PC-3 (cell line): ENCODE results near the gene NINJ2. TPM values are rescaled to one million over a fixed set of nuclear protein-coding genes. Genes with fewer than 3 reads are reported as not detected.

Experiments
- ATAC-seq: fragments of 200-7000 bp; cut with Tn5 transposase; 2 replicates; pipeline ENCODE4 v1.9.1; 2020; ENCODE audit warnings: mild to moderate bottlenecking, moderate library complexity
- BruUV-seq: library from RNA; stranded (reverse); fragments of 400-500 nt; replicated peaks from 2 replicates; lab custom pipeline; 2021; lab: Mats Ljungman, UMichigan
- CTCF ChIA-PET: fragments of 300-600 bp; sonication (Branson Sonifier 250); formaldehyde crosslinking; loops from one replicate; lab custom pipeline; 2022; ENCODE audit warnings: antibody characterized with exemption; lab: Charles Lee
- POLR2A ChIA-PET: fragments of 300-600 bp; sonication (Branson Sonifier 250); formaldehyde crosslinking; loops from one replicate; lab custom pipeline; 2022; ENCODE audit warnings: antibody characterized with exemption; ENCODE audit not compliant: unreplicated experiment; lab: Charles Lee
- DNase-seq: peaks from one replicate; pipeline ENCODE4 v3.0.0-alpha.2; 2015
- H2AFZ ChIP-seq: fragments of 300-600 bp; sonication (generic); 2 replicates; pipeline ENCODE4 v1.6.0; 2016; ENCODE audit warnings: antibody characterized with exemption, low read length
- H3F3A ChIP-seq: fragments of 300-600 bp; sonication (generic); one replicate; pipeline ENCODE4 v1.6.0; 2017; ENCODE audit warnings: antibody characterized with exemption, low read length, control low read depth, mild to moderate bottlenecking; ENCODE audit not compliant: unreplicated experiment
- H3K27ac ChIP-seq: fragments of 300-600 bp; sonication (generic); 2 replicates; pipeline ENCODE4 v1.5.1; 2016; ENCODE audit warnings: mild to moderate bottlenecking, low read length
- H3K27me3 ChIP-seq: fragments of 300-600 bp; sonication (generic); 2 replicates; pipeline ENCODE4 v1.6.1; 2016; ENCODE audit warnings: low read length, mixed read lengths
- H3K36me3 ChIP-seq: fragments of 300-600 bp; sonication (generic); 2 replicates; pipeline ENCODE4 v1.6.1; 2016; ENCODE audit warnings: low read depth, mixed run types, low read length, mixed read lengths
- H3K4me1 ChIP-seq: fragments of 300-600 bp; sonication (generic); 2 replicates; pipeline ENCODE4 v1.5.1; 2016; ENCODE audit warnings: low read length; ENCODE audit not compliant: insufficient read depth
- H3K4me2 ChIP-seq: fragments of 300-600 bp; sonication (generic); 2 replicates; pipeline ENCODE4 v1.6.0; 2016; ENCODE audit warnings: low read length
- H3K4me3 ChIP-seq: fragments of 300-600 bp; sonication (generic); 2 replicates; pipeline ENCODE4 v1.5.1; 2016; ENCODE audit warnings: mild to moderate bottlenecking, low read length, mixed read lengths
- H3K79me2 ChIP-seq: fragments of 300-600 bp; sonication (generic); 2 replicates; pipeline ENCODE4 v1.6.1; 2017; ENCODE audit warnings: low read length, mixed read lengths
- H3K9ac ChIP-seq: fragments of 300-600 bp; sonication (generic); 2 replicates; pipeline ENCODE4 v1.6.0; 2016; ENCODE audit warnings: mild to moderate bottlenecking, low read length
- H3K9me2 ChIP-seq: fragments of 300-600 bp; sonication (generic); replicated peaks from 2 replicates; pipeline ENCODE4 v1.6.1; 2016; ENCODE audit warnings: mixed run types, low read length, mixed read lengths
- H3K9me3 ChIP-seq: fragments of 300-600 bp; sonication (generic); 2 replicates; pipeline ENCODE4 v1.6.1; 2016; ENCODE audit warnings: low read length, mixed read lengths
- H4K20me1 ChIP-seq: fragments of 300-600 bp; sonication (generic); 2 replicates; pipeline ENCODE4 v1.6.1; 2016; ENCODE audit warnings: low read length, mixed read lengths
- CTCF ChIP-seq: fragments of 300-600 bp; sonication (generic); conservative IDR thresholded peaks from 2 replicates; pipeline ENCODE4 v1.5.1; 2017; ENCODE audit warnings: antibody characterized with exemption, low read depth, mild to moderate bottlenecking, low read length
- EZH2 ChIP-seq: fragments of 300-600 bp; sonication (generic); IDR thresholded peaks from one replicate; pipeline ENCODE4 v1.6.1; 2017; ENCODE audit warnings: antibody characterized with exemption, mild to moderate bottlenecking, low read length; ENCODE audit not compliant: unreplicated experiment
- EZH2phosphoT487 ChIP-seq: fragments of 300-600 bp; sonication (generic); IDR thresholded peaks from 2 replicates; pipeline ENCODE4 v1.6.1; 2018; ENCODE audit warnings: mild to moderate bottlenecking, antibody characterized with exemption, low read length, borderline replicate concordance
- intact Hi-C: fragments of 100-400 bp; cut with micrococcal nuclease; formaldehyde crosslinking; loops from 2 replicates; pipeline ENCODE4 v1.9.0; 2023
- total RNA-seq: library from RNA; depleted of rRNA; stranded (reverse); fragments of >200 nt; gene quantifications from 2 replicates; pipeline ENCODE4 v1.2.3, GENCODE V29; 2014

NINJ2 gene
- total RNA-seq, 1 experiment from 2014 or later, result not detected

DNA sequence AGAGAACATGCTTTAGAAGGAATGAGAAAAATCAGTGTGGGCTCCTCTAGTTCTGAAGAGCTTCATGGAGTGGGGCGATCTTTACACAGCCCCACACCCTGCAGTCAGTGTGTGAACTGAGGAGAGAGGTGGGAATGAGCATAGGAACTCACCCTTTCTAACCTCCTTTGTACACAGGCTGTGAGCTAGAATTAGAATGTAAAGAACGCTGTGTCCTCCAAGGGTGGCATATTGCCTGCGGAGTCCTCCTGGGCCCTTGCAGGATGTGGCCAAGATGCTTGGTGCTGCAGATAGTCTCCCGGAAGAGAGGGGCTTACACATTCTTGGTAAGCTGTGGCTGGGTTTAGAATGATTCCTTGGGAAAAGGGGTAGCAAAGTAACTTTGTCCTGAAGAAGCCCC is 43.9 kb downstream of the NINJ2 start:
- TF ChIP-seq EZH2phosphoT487, result no peak
- no peak for TF ChIP-seq EZH2
- TF ChIP-seq CTCF, result no peak
- H3K36me3 ChIP-seq, result no peaks in the 10 kb centered on the region
- no peak for DNase-seq
- H3K27ac ChIP-seq, result no peak overlapping the region
- ChIA-PET POLR2A (no interaction called here), CTCF (no interaction called here)
- intact Hi-C loops, result no loop called here
- H2AFZ ChIP-seq, result no peak overlapping the region
- no peaks in the 10 kb centered on the region for H4K20me1 ChIP-seq
- H3F3A ChIP-seq, result no peaks in the 10 kb centered on the region
- no peak overlapping the region for H3K9ac ChIP-seq
- H3K4me1 ChIP-seq, result no peaks in the 10 kb centered on the region
- no peak overlapping the region for H3K4me2 ChIP-seq
- H3K9me2 ChIP-seq, result no peaks in the 10 kb centered on the region
- no peak overlapping the region for H3K4me3 ChIP-seq
- H3K79me2 ChIP-seq, result no peaks in the 10 kb centered on the region
- BruUV-seq, result no TSS peak
- no peaks in the 10 kb centered on the region for H3K27me3 ChIP-seq
- no peaks in the 10 kb centered on the region for H3K9me3 ChIP-seq
- ATAC-seq, result no peak

GRCh38 chr12:618605-619004 is 44.6 kb downstream of the NINJ2 start:
- Histone ChIP-seq H3K4me3 (no peak overlapping the region), H3F3A (no peaks in the 10 kb centered on the region), H3K27ac (no peak overlapping the region), H3K27me3 (no peaks in the 10 kb centered on the region), H4K20me1 (no peaks in the 10 kb centered on the region), H3K9ac (no peak overlapping the region), H3K9me2 (no peaks in the 10 kb centered on the region), H2AFZ (no peak overlapping the region), H3K79me2 (no peaks in the 10 kb centered on the region), H3K36me3 (no peaks in the 10 kb centered on the region), H3K4me1 (no peaks in the 10 kb centered on the region), H3K4me2 (no peak overlapping the region), H3K9me3 (no peaks in the 10 kb centered on the region)
- POLR2A ChIA-PET, result no interaction called here
- CTCF ChIA-PET, result no interaction called here
- BruUV-seq, result no TSS peak
- intact Hi-C loops, result no loop called here
- ATAC-seq, result no peak
- no peak for DNase-seq
- TF ChIP-seq EZH2 (no peak), EZH2phosphoT487 (no peak), CTCF (no peak)

DNA sequence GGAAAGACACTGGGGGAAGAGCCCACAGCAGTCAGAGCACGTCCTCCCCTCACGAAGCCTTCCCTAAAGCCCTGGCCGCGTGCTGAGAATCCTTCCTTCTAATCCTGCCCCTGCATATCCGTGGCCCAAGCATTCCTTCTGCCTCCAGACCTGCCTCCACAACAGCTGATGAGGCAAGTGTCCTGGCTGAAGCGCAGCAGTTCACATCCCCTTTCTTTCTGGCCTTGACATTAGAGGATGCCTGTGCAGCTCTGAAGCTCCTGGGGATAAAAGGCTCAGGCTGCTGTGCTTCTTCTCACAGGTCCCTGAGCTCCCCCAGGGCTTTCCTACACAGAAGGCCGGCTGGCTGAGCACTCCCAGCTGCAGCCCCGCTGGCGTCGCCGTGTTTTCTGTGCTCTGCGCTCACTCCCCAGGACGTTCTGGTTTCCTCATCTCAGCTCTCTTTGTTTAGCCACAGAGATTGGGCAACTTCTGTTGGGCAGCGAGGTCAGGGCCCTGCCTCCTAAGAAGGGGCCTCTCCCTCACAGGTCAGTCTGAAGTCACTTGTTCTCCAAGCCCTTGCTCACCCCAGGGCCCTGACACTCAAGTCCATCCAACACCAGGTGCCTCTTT is 45.8 kb downstream of the NINJ2 start:
- DNase-seq (no peak), ATAC-seq (no peak)
- H3K36me3 ChIP-seq, result no peaks in the 10 kb centered on the region
- no peaks in the 10 kb centered on the region for H3K79me2 ChIP-seq
- no peak overlapping the region for H3K27ac ChIP-seq
- no peaks in the 10 kb centered on the region for H3K27me3 ChIP-seq
- no peaks in the 10 kb centered on the region for H4K20me1 ChIP-seq
- H3K9me3 ChIP-seq, result no peaks in the 10 kb centered on the region
- no peak overlapping the region for H2AFZ ChIP-seq
- ChIA-PET POLR2A (no interaction called here), CTCF (interaction anchor here (0.6 kb wide), 1 partner anchor 132 kb away, joined by 4 read pairs; no protein-coding TSS in a partner anchor)
- no TSS peak for BruUV-seq
- no peak overlapping the region for H3K9ac ChIP-seq
- intact Hi-C loops, result no loop called here
- no peaks in the 10 kb centered on the region for H3K9me2 ChIP-seq
- TF ChIP-seq CTCF, result no peak
- TF ChIP-seq EZH2, result no peak
- TF ChIP-seq EZH2phosphoT487, result no peak
- no peaks in the 10 kb centered on the region for H3F3A ChIP-seq
- H3K4me1 ChIP-seq, result no peaks in the 10 kb centered on the region
- no peak overlapping the region for H3K4me3 ChIP-seq
- no peak overlapping the region for H3K4me2 ChIP-seq
